HG02938 (cell line): ENCODE data around the gene TRIML2.

Experiments
- ATAC-seq: cut with Tn5 transposase; IDR thresholded peaks from one replicate; pipeline ENCODE4 v1.9.1; 2021; ENCODE audit warnings: mild to moderate bottlenecking, moderate library complexity; ENCODE audit not compliant: unreplicated experiment

The TRIML2 gene

GRCh38 chr4:188109157-188109755, at the start of gene TRIML2:
TSS of gene TRIML2 (minus strand) at chr4:188109603. CDS start at chr4:188105368, 4,235 bp downstream.
- ATAC-seq: no peak

- ATAC-seq: no peak
Observed at GRCh38 chr4:188158336-188158735, 48.9 kb upstream of the TRIML2 start.

DNA sequence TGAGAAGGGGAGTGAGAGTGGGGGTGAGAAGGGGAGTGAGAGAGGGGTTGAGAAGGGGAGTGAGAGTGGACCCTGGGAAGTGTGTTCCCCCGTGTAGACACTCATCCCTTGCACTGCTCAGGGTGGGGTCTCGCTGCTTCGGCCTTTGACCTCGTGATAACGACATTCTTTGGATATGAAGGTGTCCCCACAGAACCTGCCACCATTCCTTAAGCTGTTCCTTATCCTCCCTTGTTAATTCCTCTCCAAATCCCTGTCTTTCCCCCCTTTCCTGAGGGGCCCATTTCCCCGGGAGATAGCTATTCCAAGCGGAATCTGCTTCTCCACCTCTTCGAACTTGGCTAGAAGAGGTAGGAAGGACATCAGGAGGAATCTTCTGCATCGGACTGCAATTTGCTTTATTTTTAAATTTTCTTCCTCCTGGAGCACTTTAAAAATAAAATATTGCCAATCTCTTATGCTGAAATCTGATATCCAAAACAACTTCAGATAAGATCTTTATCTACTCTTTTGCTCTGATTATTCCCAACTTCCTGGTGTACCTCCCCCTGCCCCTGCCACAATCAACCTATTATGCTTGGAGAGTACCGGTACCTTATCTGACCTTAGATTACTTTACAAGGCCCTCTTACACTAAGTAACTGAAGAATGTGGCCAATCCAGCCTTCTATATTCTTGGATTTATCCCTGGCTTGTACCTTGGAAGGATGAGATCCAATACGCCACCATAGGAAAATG, 45.4 kb upstream of the TRIML2 start:
- ATAC-seq: no peak

DNA sequence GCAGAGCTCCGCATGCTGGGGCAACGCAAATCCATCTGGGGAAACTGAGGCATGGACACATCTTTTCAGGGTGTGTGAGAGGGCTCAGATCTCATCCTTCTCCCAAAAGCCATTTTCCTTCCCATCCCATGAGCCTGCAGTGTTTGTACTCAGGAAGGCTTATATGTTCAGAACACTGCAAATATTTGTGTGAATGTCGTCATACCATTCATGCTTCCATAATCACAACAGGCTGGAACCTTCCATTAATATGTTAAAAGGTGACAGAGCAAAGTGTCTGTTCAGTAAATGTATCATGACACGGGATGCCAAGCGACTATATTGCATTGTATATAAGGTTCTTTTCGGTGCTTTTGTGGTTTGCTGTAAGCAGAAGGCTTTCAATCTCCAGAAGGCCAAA, 38.4 kb upstream of the TRIML2 start:
- ATAC-seq: no peak

DNA sequence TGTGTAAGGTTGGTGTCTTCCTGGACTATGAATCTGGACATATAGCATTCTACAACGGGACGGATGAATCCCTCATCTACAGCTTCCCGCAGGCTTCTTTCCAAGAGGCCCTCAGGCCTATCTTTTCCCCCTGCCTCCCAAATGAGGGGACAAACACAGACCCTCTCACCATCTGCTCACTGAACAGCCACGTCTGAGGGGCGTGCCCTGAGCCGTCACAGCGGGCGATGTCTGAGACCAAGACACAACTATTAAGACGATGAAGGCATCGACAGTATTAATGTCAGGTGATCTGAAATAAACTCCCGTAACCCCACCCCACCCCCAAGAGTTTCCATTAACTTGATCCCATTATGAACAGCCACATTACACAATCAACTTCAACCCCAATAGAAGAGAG, 37.8 kb upstream of the TRIML2 start:
- ATAC-seq: no peak

DNA sequence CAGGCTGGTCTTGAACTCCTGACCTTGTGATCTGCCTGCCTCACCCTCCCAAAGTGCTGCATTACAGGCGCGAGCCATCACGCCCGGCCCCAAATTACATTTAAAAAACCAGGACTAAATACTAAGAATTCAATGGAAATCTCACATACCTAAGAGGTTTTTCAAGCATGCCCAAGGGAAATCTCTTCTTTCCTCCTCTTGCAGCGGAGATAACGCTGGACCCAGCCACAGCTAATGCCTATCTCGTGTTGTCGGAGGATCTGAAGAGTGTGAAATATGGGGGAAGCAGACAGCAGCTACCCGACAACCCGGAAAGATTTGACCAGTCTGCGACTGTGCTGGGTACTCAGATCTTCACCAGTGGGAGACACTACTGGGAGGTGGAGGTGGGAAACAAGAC, 37.2 kb upstream of the TRIML2 start:
- ATAC-seq: no peak

DNA sequence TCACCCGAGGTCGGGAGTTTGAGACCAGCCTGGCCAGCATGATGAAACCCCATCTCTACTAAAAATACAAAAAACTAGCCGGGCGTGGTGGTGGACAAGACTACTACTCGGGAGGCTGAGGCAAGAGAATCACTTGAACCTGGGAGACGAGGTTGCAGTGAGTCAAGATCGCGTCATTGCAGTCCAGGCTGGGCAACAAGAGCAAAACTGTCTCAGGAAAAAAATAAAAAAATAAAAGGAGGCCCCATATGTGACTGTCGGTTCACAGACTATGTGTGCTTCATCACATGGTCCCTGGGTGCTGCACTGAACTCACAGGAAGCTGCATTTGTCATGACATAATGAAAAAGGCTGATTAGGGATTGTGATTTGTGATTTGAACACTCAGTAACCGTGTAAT, 36.2 kb upstream of the TRIML2 start:
- no peak for ATAC-seq

DNA sequence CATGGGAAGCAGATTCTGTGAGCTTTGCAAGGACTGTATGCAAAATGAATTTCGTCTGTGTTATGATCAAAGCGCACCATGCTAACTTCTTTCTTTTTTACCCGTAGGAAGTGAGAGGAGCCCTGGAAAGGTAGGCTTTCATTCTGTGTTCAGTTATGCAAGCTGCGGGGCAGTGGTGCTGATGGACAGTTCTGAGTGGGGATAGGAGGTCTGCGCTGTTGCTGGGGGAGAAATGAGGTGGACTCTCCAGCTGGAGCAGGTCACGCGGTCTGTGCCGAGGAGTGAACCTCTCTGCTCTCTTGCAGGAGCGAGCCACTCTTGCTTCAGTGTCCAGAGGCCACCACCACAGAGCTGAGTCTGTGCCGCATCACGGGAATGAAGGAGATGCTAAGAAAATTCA, 34.3 kb upstream of the TRIML2 start:
- ATAC-seq: no peak

- no peak for ATAC-seq
Observed at GRCh38 chr4:188139671-188140070, 30.3 kb upstream of the TRIML2 start.

- ATAC-seq: no peak
Observed at GRCh38 chr4:188139141-188139540, 29.7 kb upstream of the TRIML2 start, which contains the start of gene TRIML1. TSS of gene TRIML1 (plus strand) at chr4:188139441. CDS start at chr4:188139559, 118 bp downstream.

GRCh38 chr4:188138227-188138626, 28.8 kb upstream of the TRIML2 start:
- ATAC-seq: no peak

GRCh38 chr4:188132232-188132631, 22.8 kb upstream of the TRIML2 start:
- ATAC-seq: no peak

GRCh38 chr4:188130355-188130754, 21.0 kb upstream of the TRIML2 start:
- ATAC-seq: no peak

GRCh38 chr4:188127214-188127874, 17.9 kb upstream of the TRIML2 start:
- no peak for ATAC-seq

- ATAC-seq: no peak
Observed at GRCh38 chr4:188121530-188121929, 12.1 kb upstream of the TRIML2 start.

DNA sequence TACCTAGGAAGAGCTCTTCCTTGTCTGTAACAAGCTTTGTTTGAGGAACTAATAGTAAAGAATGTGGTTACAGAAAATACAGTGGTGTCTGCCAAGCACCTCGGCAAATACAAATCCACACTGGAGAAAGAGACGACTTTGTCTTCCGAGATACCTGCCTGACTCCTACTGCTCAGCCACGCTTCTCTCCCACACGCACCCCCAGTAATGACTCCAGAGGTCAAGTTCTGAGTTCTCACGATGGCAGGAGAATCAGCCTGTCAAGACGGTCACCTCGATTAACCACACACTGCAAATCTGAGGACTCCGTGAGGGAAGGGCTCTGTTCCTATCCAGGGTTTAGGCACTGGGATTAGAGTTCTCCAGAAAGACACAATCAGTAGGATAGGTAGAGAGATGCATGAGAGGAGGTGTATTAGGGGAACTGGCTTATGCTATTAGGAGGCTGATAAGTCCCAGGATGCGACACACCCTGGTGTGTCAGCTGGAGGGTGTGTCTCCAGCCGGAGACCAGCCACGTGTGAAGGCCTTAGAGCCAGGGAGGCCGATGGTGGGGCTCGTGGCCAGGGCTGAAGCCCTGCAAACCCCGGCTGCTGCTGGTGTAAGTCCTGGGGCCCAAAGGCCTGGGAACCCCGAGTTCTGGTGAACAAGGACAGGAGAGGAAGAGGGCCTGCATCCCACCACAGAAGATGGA, 8.4 kb upstream of the TRIML2 start:
- ATAC-seq: no peak

- ATAC-seq: no peak
Observed at GRCh38 chr4:188113156-188113555, 3.8 kb upstream of the TRIML2 start.

GRCh38 chr4:188111955-188112354, 2.6 kb upstream of the TRIML2 start:
- ATAC-seq: no peak

GRCh38 chr4:188110741-188111471, 1.5 kb upstream of the TRIML2 start:
- no peak for ATAC-seq

- ATAC-seq: no peak
Observed at GRCh38 chr4:188110036-188110435, 633 bp upstream of the TRIML2 start.
